ENCODE data around the gene RBM4B.
"Not testable (repeated sequence)": the region's sequence is repeated elsewhere in the genome, so short reads cannot be mapped to it uniquely, and the experiment has no call there.

The RBM4B gene

GRCh38 chr11:66686100-66686785 lies 8.6 kb upstream of the RBM4B start:
- DNase-seq = no peak

GRCh38 chr11:66685276-66686099 lies 7.8 kb upstream of the RBM4B start:
- no peak for DNase-seq

DNA sequence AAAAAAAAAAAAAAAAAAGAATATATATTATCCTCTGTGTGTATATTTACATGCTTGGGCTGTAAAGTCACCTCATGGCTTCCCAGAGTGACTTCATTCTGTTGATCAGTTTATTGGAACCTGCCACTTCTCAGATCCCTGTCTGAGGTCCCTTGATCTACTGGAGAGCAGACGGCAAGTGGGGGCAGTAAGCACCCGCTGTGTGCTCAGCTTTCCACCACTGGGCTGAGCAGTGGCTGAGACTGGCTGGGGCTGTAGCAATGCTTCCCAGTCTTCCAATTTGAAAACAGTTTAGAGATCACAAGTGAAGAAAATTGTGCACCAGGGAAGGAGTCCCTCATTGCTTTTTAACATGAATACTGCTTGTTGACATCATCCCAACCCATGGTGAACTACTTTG lies 6.9 kb upstream of the RBM4B start:
- no peak for DNase-seq

GRCh38 chr11:66683877-66684276 lies 6.2 kb upstream of the RBM4B start:
- DNase-seq = no peak

GRCh38 chr11:66680966-66681645 lies 3.4 kb upstream of the RBM4B start:
- no peak for DNase-seq

- no peak for DNase-seq
Observed at GRCh38 chr11:66676931-66677598, 622 bp downstream of the RBM4B start.

- no peak for DNase-seq
Observed at GRCh38 chr11:66676282-66676919, 1.3 kb downstream of the RBM4B start.

- DNase-seq = no peak
Observed at GRCh38 chr11:66674964-66675602, 2.6 kb downstream of the RBM4B start.

DNA sequence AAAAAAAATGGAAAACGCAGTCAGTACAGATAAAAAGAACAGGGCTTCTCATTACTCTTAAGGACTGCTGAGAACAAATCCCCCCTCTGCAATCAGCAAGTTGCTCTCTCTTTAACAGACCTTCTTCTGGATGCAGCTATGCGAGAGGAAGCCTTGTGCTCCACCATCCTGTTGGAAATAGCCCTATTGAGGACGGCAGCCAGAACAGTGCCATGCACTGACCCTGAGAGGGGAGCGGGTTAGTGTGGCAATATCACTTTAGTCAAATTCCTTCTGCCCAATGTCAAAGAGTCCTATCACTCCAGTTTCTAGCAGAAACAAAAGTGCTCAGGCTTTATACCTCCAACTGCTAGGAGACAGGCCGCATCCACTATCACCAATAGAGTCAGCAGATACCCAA lies 6.9 kb downstream of the RBM4B start:
- no peak for DNase-seq

- DNase-seq = no peak
Observed at GRCh38 chr11:66665369-66665768, 12.3 kb downstream of the RBM4B start.

DNA sequence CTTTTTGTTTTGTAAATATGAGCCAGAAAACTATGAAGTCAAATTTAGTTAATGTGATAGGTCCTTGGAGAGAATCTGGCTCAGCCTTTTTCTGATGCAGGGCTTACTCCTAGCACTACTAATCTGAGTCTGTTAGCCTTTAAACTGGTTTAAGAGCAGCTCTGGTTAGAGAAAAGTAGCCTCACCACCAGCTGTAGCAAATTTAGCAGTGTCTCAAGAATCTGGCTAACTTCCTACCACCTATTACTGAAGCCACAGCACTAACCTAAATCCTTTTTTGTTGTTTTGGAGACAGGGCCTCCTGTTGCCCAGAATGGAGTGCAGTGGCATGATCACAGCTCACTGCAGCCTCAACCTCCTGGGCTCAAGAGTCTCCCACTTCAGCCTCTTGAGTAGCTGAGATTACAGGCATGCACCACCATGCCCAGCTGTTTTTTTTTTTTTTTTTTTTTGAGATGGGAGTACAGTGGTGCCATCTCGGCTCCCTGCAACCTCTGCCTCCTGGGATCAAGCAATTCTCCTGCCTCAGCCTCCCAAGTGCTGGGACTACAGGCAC lies 13.9 kb downstream of the RBM4B start:
- DNase-seq = no peak

DNA sequence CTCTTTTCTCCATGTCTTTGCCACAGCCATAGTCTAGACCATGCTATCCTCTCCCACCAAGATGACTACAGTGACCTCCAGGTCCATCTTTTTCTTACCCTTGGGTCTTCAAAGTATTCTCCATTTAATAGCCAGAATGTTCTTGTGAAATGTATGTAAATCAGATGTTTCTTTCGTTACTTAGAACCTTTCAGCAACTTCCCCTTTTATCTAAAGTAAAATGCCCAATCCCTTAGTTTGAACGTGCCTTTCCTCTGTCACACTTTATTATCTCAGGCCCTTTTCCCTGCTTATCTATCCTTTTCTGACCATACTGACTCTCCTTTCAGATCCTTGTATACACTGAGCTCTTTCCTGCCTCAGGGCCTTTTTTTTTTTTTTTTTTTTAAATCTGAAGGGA lies 17.9 kb downstream of the RBM4B start:
- no peak for DNase-seq

GRCh38 chr11:66653123-66653522 lies 24.6 kb downstream of the RBM4B start:
- peak; percentile 26 for DNase-seq

- DNase-seq = peak; percentile 27
Observed at GRCh38 chr11:66652651-66653050, 25.0 kb downstream of the RBM4B start.

DNA sequence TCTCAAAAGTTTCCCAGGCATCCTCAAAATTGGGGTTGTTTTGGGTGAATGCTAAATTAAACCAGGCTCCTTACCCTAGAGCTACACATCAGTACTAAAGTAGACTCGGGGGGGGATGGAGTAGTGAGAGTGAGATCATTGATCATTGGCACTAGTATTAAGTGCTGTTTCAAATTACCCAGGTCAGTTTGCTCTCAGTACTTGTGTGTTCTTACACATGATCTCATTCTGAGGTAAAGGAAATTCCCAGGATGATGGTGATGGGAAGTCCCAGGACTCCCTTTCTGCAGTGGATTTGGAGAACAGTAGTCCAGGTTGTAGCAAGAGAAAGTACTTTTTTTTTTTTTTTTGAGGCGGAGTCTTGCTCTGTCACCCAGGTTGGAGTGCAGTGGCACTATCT lies 26.7 kb downstream of the RBM4B start:
- peak; percentile 18 for DNase-seq

- DNase-seq = no peak
Observed at GRCh38 chr11:66649903-66650302, 27.8 kb downstream of the RBM4B start.

GRCh38 chr11:66646828-66647227 lies 30.9 kb downstream of the RBM4B start:
- DNase-seq = no peak

GRCh38 chr11:66643745-66644437 lies 33.8 kb downstream of the RBM4B start:
- DNase-seq = no peak

DNA sequence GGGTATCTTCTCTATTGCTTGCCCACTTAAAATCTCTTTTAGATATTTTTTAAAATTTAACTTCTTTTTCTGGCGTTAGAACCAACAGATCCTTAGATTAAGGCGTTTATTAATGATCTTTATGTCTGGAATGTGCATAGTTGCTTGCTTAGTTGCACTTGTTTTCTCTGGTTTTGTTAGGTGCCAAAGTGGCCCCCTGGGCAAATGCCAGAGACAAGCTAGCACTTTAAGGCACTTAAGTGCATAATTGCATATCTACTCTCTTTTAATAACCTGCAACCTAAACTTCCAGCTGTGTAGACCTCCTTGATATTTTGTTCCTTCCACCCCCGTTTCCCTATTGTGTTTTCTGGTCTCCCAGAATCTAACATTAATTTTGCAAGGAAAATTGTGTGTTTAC lies 35.9 kb downstream of the RBM4B start:
- DNase-seq = no peak

GRCh38 chr11:66639814-66640340 lies 37.8 kb downstream of the RBM4B start:
- not testable (repeated sequence) for DNase-seq
